SU-DHL-6 (cell line): Measurements from ENCODE around the gene MCF2L2.

Source experiments
- H2AFZ ChIP-seq: fragments of 200-600 bp; sonication (generic); 2 replicates; pipeline ENCODE4 v1.6.1; 2014; ENCODE audit warnings: low read depth, mild to moderate bottlenecking, moderate library complexity, mixed read lengths, antibody characterized with exemption, low read length; ENCODE audit not compliant: severe bottlenecking
- H3F3A ChIP-seq: fragments of 200-600 bp; shearing (Covaris generic); 2 replicates; pipeline ENCODE4 v1.6.0; 2016; ENCODE audit warnings: antibody characterized with exemption, mild to moderate bottlenecking; ENCODE audit not compliant: insufficient read depth
- H3K27ac ChIP-seq: fragments of 200-600 bp; sonication (generic); 2 replicates; pipeline ENCODE4 v1.5.1; 2016; ENCODE audit warnings: low read depth, mild to moderate bottlenecking, low read length, moderate library complexity, mixed read lengths
- H3K27me3 ChIP-seq: fragments of 200-600 bp; sonication (generic), shearing (Covaris generic); 2 replicates; pipeline ENCODE4 v1.6.0; 2014; ENCODE audit warnings: mild to moderate bottlenecking, low read length
- H3K36me3 ChIP-seq: fragments of 200-600 bp; sonication (generic); 2 replicates; pipeline ENCODE4 v1.6.1; 2014; ENCODE audit warnings: mild to moderate bottlenecking, low read length, mixed read lengths
- H3K4me2 ChIP-seq: fragments of 300-600, 200-600 bp; shearing (Covaris generic), sonication (generic); 2 replicates; pipeline ENCODE4 v1.6.0; 2014; ENCODE audit warnings: low read length, low read depth, mild to moderate bottlenecking; ENCODE audit not compliant: poor library complexity, severe bottlenecking
- H3K4me3 ChIP-seq: fragments of 200-600 bp; sonication (generic); 2 replicates; pipeline ENCODE4 v1.5.1; 2014; ENCODE audit warnings: antibody characterized with exemption, low read length, mild to moderate bottlenecking, mixed read lengths; ENCODE audit not compliant: insufficient read depth, poor library complexity, severe bottlenecking
- H3K79me2 ChIP-seq: fragments of 200-600 bp; sonication (generic); 2 replicates; pipeline ENCODE4 v1.6.1; 2014; ENCODE audit warnings: mild to moderate bottlenecking, low read length, moderate library complexity; ENCODE audit not compliant: insufficient read depth
- H3K9ac ChIP-seq: fragments of 200-600 bp; sonication (generic); 2 replicates; pipeline ENCODE4 v1.7.0; 2014; ENCODE audit warnings: mild to moderate bottlenecking, low read length
- H3K9me2 ChIP-seq: fragments of 200-600 bp; sonication (generic); replicated peaks from 2 replicates; pipeline ENCODE4 v1.6.1; 2014; ENCODE audit warnings: low read length; ENCODE audit not compliant: insufficient read depth
- H3K9me3 ChIP-seq: fragments of 200-600 bp; sonication (generic); 2 replicates; pipeline ENCODE4 v1.6.1; 2014; ENCODE audit warnings: low read length, mixed read lengths; ENCODE audit not compliant: insufficient read depth
- H4K20me1 ChIP-seq: fragments of 200-600 bp; sonication (generic); 2 replicates; pipeline ENCODE4 v1.6.1; 2014; ENCODE audit warnings: low read depth, mild to moderate bottlenecking, antibody characterized with exemption, low read length, moderate library complexity, mixed read lengths
- EZH2phosphoT487 ChIP-seq: fragments of 200-600 bp; sonication (generic), shearing (Covaris generic); conservative IDR thresholded peaks from 2 replicates; pipeline ENCODE4 v1.6.1; 2018; ENCODE audit warnings: mild to moderate bottlenecking, antibody characterized with exemption, low read length, moderate library complexity, mixed read lengths
- TF ChIP-seq, protein P1 (sequence below): fragments of 200-600 bp; sonication (generic); IDR thresholded peaks from one replicate; pipeline ENCODE4 v1.5.1; 2017; ENCODE audit warnings: antibody characterized with exemption, mild to moderate bottlenecking, low read length, moderate library complexity; ENCODE audit not compliant: insufficient read depth, poor library complexity, severe bottlenecking

The MCF2L2 gene

DNA sequence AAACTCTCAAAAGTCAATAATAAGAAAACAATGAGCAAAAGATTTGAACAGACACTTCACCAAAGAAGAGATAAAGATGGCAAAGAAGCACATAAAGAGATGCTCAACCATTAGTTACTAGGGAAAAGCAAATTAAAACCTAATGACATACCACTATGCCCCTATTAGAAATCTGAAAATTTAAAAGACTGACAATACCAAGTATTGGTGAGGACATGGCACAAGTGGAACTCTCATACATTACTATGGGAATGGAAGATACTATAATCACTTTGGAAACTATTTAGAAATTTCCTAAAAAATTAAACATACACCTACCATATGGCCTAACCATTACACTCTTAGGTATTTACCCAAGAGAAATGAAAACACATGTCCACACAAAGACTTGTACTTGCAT is 230.7 kb downstream of the MCF2L2 start:
- TF ChIP-seq, protein P1, sequence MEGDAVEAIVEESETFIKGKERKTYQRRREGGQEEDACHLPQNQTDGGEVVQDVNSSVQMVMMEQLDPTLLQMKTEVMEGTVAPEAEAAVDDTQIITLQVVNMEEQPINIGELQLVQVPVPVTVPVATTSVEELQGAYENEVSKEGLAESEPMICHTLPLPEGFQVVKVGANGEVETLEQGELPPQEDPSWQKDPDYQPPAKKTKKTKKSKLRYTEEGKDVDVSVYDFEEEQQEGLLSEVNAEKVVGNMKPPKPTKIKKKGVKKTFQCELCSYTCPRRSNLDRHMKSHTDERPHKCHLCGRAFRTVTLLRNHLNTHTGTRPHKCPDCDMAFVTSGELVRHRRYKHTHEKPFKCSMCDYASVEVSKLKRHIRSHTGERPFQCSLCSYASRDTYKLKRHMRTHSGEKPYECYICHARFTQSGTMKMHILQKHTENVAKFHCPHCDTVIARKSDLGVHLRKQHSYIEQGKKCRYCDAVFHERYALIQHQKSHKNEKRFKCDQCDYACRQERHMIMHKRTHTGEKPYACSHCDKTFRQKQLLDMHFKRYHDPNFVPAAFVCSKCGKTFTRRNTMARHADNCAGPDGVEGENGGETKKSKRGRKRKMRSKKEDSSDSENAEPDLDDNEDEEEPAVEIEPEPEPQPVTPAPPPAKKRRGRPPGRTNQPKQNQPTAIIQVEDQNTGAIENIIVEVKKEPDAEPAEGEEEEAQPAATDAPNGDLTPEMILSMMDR, result no peak
- no peak for TF ChIP-seq EZH2phosphoT487
- no peaks in the 10 kb centered on the region for H3F3A ChIP-seq
- H3K27me3 ChIP-seq, result no peaks in the 10 kb centered on the region
- H3K4me3 ChIP-seq, result no peak overlapping the region
- H3K36me3 ChIP-seq, result no peaks in the 10 kb centered on the region
- no peak overlapping the region for H3K27ac ChIP-seq
- no peak overlapping the region for H2AFZ ChIP-seq
- no peaks in the 10 kb centered on the region for H3K79me2 ChIP-seq
- peaks cover 5% of the 10 kb centered on the region; the same call in 1 of the 2 replicates for H3K9me3 ChIP-seq
- no peak overlapping the region for H3K4me2 ChIP-seq
- no peaks in the 10 kb centered on the region for H3K9me2 ChIP-seq
- no peaks in the 10 kb centered on the region for H4K20me1 ChIP-seq
- H3K9ac ChIP-seq, result no peak overlapping the region

DNA sequence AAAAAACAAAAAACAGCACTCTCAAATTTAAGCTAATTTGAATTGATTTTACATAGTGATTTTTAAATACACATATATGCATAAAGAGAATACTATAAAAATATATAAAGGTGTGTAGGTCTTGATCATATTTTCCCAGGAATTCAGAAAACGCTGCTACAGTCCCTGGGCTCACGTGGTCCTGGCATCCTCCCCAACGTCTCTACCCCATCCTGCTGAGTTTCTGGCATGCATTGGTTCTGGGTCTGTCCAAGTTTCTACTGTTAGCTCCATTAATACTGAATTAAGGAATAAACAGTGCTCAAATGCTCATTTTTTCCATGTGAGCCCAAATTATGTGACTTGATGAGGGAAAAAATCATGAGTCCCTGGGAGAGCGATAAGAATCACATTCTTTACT is 233.2 kb downstream of the MCF2L2 start:
- H3F3A ChIP-seq, result no peaks in the 10 kb centered on the region
- H3K36me3 ChIP-seq, result no peaks in the 10 kb centered on the region
- no peak overlapping the region for H3K4me3 ChIP-seq
- no peak overlapping the region for H3K27ac ChIP-seq
- no peaks in the 10 kb centered on the region for H3K9me3 ChIP-seq
- H3K27me3 ChIP-seq, result no peaks in the 10 kb centered on the region
- no peaks in the 10 kb centered on the region for H4K20me1 ChIP-seq
- no peak overlapping the region for H2AFZ ChIP-seq
- no peak overlapping the region for H3K9ac ChIP-seq
- no peaks in the 10 kb centered on the region for H3K79me2 ChIP-seq
- H3K9me2 ChIP-seq, result no peaks in the 10 kb centered on the region
- H3K4me2 ChIP-seq, result no peak overlapping the region
- TF ChIP-seq, protein P1, result no peak
- TF ChIP-seq EZH2phosphoT487, result no peak

DNA sequence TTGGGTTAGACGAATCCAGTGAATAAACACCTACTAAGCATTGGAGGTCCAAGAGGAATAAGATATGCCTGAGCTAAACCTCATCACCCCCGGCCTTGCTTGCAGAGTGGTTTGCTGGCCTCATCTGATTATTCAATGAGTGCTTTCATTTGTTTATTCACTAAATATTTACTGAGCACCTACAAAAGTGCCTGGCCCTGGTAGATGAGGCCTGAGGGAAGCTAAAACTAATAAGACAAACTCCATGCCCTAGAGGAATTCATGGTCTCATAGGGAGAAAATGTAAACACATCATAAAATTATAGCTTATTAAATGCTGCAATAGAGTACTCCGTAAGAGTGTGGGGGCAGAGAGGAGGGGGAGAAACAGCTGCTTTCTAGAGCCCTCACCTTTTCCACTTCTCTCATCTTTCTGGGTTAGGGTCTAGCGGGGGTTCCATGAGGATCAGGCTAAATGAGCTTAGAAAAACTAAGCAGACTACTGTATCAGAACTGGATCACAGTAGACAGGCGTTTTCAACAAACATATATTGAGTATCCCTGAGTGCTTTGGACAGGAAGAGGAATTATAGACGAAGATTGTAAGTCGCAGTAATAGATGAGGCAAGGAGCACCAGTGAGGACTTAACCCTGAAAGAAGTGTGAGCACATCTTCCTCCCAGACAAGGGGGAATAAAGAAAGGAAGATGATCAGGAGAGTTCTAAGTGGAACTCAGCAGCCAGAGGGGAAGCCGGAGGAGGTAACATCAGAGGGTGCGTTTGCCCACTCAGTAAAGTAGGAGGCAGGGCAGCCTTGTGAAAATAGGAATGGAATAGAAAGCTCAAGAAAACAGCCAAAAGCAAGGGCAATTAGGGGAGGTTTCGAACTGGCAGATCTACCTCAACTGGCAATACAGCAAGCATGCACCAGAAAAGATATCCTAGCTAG is 234.4 kb downstream of the MCF2L2 start:
- no peaks in the 10 kb centered on the region for H3K9me3 ChIP-seq
- no peak overlapping the region for H3K27ac ChIP-seq
- H3K36me3 ChIP-seq, result no peaks in the 10 kb centered on the region
- no peak overlapping the region for H3K4me2 ChIP-seq
- no peaks in the 10 kb centered on the region for H3F3A ChIP-seq
- no peak overlapping the region for H3K4me3 ChIP-seq
- H3K9ac ChIP-seq, result no peak overlapping the region
- no peak overlapping the region for H2AFZ ChIP-seq
- no peaks in the 10 kb centered on the region for H4K20me1 ChIP-seq
- TF ChIP-seq, protein P1, result no peak
- no peak for TF ChIP-seq EZH2phosphoT487
- H3K79me2 ChIP-seq, result no peaks in the 10 kb centered on the region
- no peaks in the 10 kb centered on the region for H3K27me3 ChIP-seq
- H3K9me2 ChIP-seq, result no peaks in the 10 kb centered on the region
